Measurements from ENCODE around the gene SWT1.
"Not testable (repeated sequence)": the region's sequence is repeated elsewhere in the genome, so short reads cannot be mapped to it uniquely, and the experiment has no call there.

The SWT1 gene

DNA sequence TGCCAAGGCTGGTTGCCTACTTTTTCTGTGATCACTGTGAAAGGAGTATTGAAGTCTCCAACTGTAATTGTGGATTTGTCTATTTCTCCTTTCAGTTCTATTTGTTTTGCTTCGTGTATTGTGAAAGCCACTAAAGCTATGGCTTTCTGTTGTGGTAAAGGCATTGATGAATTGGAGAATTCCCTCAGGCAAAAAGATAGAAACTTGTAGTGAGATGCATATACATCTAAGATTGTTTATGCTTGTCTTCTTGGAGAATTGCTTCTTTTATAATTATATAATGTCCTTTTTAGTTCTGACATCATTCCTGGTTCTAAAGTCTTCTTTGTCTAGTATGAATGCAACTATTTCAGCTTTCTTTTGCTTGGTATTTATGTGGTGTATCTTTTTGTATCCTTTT, 36.8 kb downstream of the SWT1 start:
- DNase-seq: no peak

GRCh38 chr1:185198712-185199111, 41.7 kb downstream of the SWT1 start:
- not testable (repeated sequence) for DNase-seq

- DNase-seq: no peak
Observed at GRCh38 chr1:185200889-185201288, 43.9 kb downstream of the SWT1 start.

DNA sequence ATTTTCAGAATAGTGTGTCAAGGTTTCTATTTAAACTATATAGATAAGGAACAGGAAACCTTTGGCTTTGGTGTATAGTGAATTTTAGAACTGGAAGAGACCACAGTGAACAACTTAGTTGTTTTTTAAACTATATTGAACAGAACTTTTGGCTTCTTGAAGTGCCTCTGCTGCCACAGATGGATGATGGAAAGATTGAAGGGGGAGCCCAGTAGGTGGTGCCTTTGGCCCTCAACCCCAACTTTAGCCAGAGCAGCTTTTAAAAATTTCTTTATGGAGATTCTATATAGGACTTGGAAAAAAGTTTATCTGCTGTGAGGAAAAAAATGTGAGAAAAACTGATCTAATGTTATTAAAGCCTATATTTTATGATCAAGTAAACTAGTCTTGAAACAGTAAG, 50.2 kb downstream of the SWT1 start:
- DNase-seq: no peak

- DNase-seq: no peak
Observed at GRCh38 chr1:185207980-185208602, 51.1 kb downstream of the SWT1 start.

DNA sequence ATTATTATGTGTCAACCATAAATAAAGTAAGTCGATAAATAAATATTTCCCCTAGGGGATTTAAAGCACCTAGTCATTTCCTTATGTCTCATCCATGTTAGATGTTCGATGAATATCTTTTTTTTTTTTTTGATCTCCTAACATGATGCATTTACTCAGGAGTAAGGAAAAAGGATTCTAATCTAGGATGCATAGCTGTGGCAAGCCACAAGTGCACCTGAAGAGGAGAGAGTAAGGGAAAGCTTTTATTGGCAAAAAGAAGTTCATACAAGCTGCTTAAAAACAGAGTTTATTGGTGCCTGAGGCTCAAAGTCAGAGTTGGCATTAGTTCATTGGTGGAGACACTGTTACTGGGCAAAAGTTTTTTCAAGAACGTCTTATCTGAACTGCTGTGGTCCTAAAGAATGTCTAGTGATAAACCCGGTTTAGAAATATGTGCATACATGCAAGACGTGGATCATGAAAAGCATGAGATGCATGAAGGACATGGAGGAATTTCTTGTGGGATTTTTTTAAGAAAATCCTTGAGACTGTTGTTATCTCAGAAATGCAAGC, 51.7 kb downstream of the SWT1 start:
- DNase-seq: no peak

- not testable (repeated sequence) for DNase-seq
Observed at GRCh38 chr1:185209357-185209756, 52.4 kb downstream of the SWT1 start.

DNA sequence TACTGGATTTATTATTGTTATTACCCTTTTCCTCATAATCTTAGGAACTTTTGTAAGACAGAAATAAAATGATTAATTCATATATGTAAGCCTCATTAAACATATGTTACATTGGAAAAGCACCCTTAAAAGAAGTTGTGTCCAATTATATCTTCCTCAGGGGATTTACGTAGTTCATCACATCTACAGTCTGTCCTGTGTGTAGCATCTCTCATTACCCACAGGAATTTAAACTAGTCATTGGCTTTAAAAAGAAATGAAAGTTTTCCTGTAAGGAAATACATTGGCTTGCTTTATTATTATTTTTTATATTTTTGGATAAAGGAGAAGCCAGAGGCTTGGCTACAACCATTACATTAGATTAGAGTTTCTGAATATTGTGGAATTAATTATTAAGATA, 56.1 kb downstream of the SWT1 start:
- no peak for DNase-seq

GRCh38 chr1:185215911-185216310, 58.9 kb downstream of the SWT1 start:
- DNase-seq: no peak

DNA sequence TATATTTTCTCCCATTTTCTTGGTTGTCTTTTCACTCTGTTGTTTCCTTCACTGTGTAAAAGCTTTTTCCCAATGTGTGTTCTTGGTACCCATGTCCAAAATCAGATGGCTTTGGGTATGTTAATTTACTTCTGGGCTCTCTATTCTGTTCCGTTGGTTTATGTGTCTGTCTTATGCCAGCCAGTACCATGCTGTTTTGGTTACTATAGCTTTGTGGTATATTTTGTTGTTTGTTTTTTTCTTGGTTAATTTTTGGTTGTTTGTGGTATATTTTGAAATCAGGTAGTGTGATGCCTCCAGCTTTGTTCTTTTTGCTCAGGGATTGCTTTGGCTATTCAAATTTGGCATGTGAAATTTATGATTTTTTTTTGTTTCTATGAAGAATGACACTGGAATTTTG, 67.2 kb downstream of the SWT1 start:
- DNase-seq: no peak

GRCh38 chr1:185227161-185227560, 70.2 kb downstream of the SWT1 start:
- no peak for DNase-seq

DNA sequence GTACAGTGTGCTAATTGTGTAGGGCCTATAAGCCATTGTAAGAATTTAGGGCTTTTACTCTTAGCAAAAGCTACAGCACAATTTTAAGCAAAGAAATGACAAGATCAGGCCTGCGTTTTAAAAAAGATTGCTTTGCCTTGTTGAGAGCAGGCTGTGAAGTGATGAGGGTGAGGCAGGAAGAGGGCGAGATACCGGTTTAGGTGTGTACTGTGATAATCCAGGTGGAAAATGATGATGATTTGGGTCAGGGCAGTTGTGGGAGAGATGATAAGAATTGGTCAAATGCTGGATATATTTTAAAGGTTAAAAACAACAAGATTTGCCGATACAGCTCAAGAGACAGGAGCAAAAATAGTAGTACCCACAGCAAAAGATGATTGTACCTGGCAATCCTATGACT, 72.0 kb downstream of the SWT1 start:
- no peak for DNase-seq

GRCh38 chr1:185229981-185230380, 73.0 kb downstream of the SWT1 start:
- DNase-seq: no peak

- no peak for DNase-seq
Observed at GRCh38 chr1:185232874-185233273, 75.9 kb downstream of the SWT1 start.

DNA sequence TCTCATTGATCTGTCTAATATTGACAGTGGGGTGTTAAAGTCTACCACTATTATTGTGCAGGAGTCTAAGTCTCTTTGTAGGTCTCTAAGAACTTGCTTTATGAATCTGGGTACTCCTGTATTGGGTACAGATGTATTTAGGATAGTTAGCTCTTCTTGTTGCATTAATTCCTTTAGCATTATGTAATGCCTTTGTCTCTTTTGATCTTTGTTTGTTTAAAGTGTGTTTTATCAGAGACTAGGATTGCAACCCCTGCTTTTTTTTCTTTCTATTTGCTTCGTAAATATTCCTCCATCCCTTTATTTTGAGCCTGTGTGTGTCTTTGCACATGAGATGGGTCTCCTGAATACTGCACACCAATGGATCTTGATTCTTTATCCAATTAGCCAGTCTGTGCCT, 77.2 kb downstream of the SWT1 start:
- not testable (repeated sequence) for DNase-seq

DNA sequence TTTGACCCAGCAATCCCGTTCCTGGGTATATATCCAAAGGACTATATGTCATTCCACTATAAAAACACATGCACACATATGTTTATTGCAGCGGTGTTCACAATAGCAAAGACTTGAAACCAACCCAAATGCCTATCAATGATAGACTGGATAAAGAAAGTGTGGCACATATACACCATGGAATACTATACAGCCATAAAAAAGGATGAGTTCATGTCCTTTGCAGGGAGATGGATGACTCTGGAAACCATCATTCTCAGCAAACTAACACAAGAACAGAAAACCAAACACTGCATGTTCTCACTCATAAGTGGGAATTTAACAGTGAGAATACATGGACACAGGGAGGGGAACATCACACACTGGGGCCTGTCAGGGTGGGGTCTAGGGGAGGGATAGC, 80.2 kb downstream of the SWT1 start:
- DNase-seq: not testable (repeated sequence)

DNA sequence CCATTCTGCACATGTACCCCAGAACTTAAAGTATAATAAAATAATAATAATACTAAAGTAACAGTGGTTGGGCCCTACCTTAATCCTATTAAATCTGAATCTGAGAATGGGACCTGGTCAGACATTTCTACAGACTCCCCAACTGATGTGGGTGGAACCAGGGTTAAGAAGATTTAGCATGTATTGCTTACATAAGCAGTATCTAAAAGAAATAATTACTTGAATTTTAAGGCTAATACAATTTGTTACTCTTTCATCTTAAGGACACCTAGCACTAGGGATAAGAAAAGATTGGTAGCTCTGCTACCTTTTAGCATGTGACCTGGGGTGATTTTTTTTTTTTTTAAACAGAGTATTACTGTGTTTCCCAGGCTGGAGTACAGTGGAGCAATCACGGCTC, 80.7 kb downstream of the SWT1 start:
- DNase-seq: no peak

- peak in 1 of 2 experiments; percentile 49 for DNase-seq
Observed at GRCh38 chr1:185238447-185238846, 81.5 kb downstream of the SWT1 start.

DNA sequence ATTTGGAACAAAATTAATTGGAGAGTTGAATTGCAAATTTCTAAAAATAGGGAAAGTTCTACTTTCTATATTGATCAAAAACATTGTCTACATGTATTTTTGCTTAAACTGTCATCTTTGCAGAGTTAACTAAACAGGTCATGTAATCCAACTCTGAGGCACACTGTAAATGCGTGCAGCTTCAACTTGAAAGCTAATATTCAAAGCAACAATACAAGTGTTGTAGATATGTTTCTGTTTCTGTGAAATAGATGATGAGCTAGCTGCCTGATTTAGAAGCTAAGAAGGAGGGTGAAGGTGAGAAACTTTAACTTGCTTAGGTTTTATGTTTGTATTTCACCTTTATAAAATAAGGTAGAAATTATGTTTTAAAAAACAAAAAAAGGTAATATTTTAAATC, 82.9 kb downstream of the SWT1 start:
- peak in 1 of 2 experiments; percentile 26 for DNase-seq

GRCh38 chr1:185241127-185241526, 84.2 kb downstream of the SWT1 start:
- no peak for DNase-seq

DNA sequence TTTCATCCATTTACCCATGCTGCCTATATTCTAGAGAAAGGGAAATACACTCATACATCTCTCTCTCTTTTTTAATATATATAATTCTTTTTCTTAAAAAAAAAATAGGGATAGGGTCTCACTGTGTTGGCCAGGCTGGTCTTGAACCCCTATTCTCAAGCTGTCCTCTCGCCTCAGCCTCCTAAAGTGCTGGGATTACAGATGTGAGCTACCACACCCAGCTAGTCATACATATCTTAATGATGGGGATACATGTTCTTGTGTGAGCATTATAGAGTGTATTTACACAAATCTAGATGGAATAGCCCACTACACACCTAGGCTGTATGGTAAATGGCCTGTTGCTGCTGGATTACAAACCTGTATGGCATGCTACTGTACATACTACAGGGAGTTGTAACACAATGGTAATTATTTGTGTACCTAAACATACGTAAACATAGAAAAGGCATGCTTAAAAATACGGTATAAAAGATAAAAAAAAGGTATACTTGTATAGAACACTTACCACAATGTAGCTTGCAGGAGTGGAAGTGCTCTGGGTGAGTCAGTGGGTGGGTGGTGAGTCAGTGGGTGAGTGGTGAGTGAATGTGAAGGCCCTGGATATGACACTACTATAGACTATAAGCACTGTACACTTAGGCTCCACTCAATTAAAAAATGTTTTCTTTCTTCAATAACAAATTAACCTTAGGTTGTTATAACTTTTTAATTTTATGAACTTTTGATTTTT, 87.2 kb downstream of the SWT1 start:
- no peak for DNase-seq

DNA sequence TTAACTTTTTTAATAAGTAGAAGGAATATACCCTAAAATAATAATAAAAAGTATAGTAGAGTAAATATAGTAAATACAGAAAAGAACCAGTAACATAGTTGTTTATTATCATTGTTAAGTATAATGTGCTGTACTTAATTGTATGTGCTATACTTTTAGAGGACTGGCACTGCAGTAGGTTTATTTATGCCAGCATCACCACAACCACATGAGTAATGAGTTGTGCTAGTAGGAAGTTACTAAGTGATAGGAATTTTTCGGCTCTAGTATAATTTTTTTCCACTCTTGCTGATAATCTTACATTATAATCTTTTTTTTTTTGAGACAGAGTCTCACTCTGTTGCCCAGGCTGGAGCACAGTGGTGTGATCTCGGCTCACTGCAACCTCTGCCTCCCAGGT, 88.5 kb downstream of the SWT1 start:
- no peak for DNase-seq

DNA sequence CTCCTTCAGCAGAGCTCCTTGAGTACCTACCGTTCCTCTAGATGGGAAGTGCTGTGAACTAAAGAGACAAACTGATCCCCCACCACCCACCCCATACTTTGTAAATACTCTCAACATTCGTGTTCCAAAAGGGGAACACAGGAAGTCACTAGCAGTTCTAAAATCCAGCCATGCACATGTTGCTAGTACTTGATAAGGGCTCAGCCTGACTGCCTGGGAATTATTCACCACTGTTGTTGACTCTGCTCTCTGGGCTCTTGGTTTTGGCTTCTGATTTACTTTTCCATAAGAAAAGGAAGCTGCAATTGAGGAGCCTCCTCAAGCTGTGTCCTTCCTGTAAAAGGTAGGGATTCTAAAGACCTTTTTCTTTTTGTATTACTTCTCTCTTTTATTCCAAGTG, 92.6 kb downstream of the SWT1 start:
- DNase-seq: no peak

- no peak for DNase-seq
Observed at GRCh38 chr1:185250063-185250462, 93.1 kb downstream of the SWT1 start.

DNA sequence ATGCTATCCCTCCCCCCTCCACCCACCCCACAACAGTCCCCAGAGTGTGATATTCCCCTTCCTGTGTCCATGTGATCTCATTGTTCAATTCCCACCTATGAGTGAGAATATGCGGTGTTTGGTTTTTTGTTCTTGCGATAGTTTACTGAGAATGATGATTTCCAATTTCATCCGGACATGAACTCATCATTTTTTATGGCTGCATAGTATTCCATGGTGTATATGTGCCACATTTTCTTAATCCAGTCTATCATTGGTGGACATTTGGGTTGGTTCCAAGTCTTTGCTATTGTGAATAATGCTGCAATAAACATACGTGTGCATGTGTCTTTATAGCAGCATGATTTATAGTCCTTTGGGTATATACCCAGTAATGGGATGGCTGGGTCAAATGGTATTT, 95.0 kb downstream of the SWT1 start:
- DNase-seq: not testable (repeated sequence)

Measured in NCI-H526 (cell line).